Ishikawa (cell line): ENCODE measurements around the gene DET1.

Experiments used
- CEBPB ChIP-seq: IDR thresholded peaks from 2 replicates; pipeline ENCODE4 v1.6.1; 2012
- CREB1 ChIP-seq: IDR thresholded peaks from 2 replicates; pipeline ENCODE4 v1.6.1; 2012; ENCODE audit warnings: low read depth
- EGR1 ChIP-seq: IDR thresholded peaks from 2 replicates; pipeline ENCODE4 v1.6.1; 2012
- EP300 ChIP-seq: IDR thresholded peaks from 2 replicates; pipeline ENCODE4 v1.6.1; 2012; ENCODE audit warnings: borderline replicate concordance
- FOXM1 ChIP-seq: IDR thresholded peaks from 2 replicates; pipeline ENCODE4 v1.6.1; 2012; ENCODE audit warnings: low read depth, borderline replicate concordance
- MAX ChIP-seq: IDR thresholded peaks from 2 replicates; pipeline ENCODE4 v1.6.1; 2012
- NFIC ChIP-seq: IDR thresholded peaks from 2 replicates; pipeline ENCODE4 v1.6.1; 2012
- RAD21 ChIP-seq: IDR thresholded peaks from 2 replicates; pipeline ENCODE4 v1.6.1; 2012; ENCODE audit warnings: low read depth
- REST ChIP-seq: IDR thresholded peaks from 2 replicates; pipeline ENCODE4 v1.6.1; 2012; ENCODE audit warnings: low read depth, mild to moderate bottlenecking
- TAF1 ChIP-seq: IDR thresholded peaks from 2 replicates; pipeline ENCODE4 v1.6.1; 2012; ENCODE audit warnings: low read depth, mild to moderate bottlenecking
- TCF12 ChIP-seq: IDR thresholded peaks from 2 replicates; pipeline ENCODE4 v1.6.1; 2012; ENCODE audit warnings: low read depth
- TEAD4 ChIP-seq: IDR thresholded peaks from 2 replicates; pipeline ENCODE4 v1.6.1; 2012
- USF1 ChIP-seq: IDR thresholded peaks from 2 replicates; pipeline ENCODE4 v1.6.1; 2012
- YY1 ChIP-seq: IDR thresholded peaks from 2 replicates; pipeline ENCODE4 v1.6.1; 2012; ENCODE audit warnings: low read depth
- ZBTB7A ChIP-seq: IDR thresholded peaks from 2 replicates; pipeline ENCODE4 v1.6.1; 2012; ENCODE audit warnings: low read depth

DET1 gene

GRCh38 chr15:88511161-88511560, 35.3 kb downstream of the DET1 start:
- TF ChIP-seq TAF1 (no peak), USF1 (no peak), CREB1 (no peak), EP300 (no peak), YY1 (no peak), MAX (no peak), ZBTB7A (no peak), TCF12 (no peak), CEBPB (no peak), TEAD4 (no peak), FOXM1 (no peak), RAD21 (no peak), REST (no peak), NFIC (no peak), EGR1 (no peak)

- no peak for TF ChIP-seq EP300
- no peak for TF ChIP-seq RAD21
- no peak for TF ChIP-seq TAF1
- TF ChIP-seq USF1, result no peak
- TF ChIP-seq CREB1, result no peak
- no peak for TF ChIP-seq FOXM1
- TF ChIP-seq MAX, result no peak
Observed at GRCh38 chr15:88509964-88510363, 36.5 kb downstream of the DET1 start.

- no peak for TF ChIP-seq EGR1
- TF ChIP-seq TEAD4, result no peak
- TF ChIP-seq FOXM1, result no peak
- TF ChIP-seq YY1, result no peak
- TF ChIP-seq REST, result no peak
- TF ChIP-seq RAD21, result no peak
- no peak for TF ChIP-seq MAX
- TF ChIP-seq ZBTB7A, result no peak
- TF ChIP-seq TCF12, result no peak
- no peak for TF ChIP-seq CREB1
- TF ChIP-seq EP300, result no peak
Observed at GRCh38 chr15:88509321-88509720, 37.2 kb downstream of the DET1 start.

- TF ChIP-seq EP300, result no peak
- no peak for TF ChIP-seq NFIC
- no peak for TF ChIP-seq ZBTB7A
- no peak for TF ChIP-seq YY1
- no peak for TF ChIP-seq USF1
Observed at GRCh38 chr15:88506628-88507027, 39.9 kb downstream of the DET1 start.

- no peak for TF ChIP-seq TEAD4
- no peak for TF ChIP-seq TCF12
- no peak for TF ChIP-seq FOXM1
- no peak for TF ChIP-seq MAX
- TF ChIP-seq ZBTB7A, result no peak
- no peak for TF ChIP-seq NFIC
- TF ChIP-seq EP300, result no peak
- TF ChIP-seq USF1, result no peak
- TF ChIP-seq CREB1, result no peak
- no peak for TF ChIP-seq YY1
- TF ChIP-seq TAF1, result no peak
- no peak for TF ChIP-seq REST
Observed at GRCh38 chr15:88505721-88506120, 40.8 kb downstream of the DET1 start.
